ENCODE measurements around the gene EDEM3. TPM values are rescaled to one million over a fixed set of nuclear protein-coding genes. Genes with fewer than 3 reads are reported as not detected.

Gene EDEM3, protein sequence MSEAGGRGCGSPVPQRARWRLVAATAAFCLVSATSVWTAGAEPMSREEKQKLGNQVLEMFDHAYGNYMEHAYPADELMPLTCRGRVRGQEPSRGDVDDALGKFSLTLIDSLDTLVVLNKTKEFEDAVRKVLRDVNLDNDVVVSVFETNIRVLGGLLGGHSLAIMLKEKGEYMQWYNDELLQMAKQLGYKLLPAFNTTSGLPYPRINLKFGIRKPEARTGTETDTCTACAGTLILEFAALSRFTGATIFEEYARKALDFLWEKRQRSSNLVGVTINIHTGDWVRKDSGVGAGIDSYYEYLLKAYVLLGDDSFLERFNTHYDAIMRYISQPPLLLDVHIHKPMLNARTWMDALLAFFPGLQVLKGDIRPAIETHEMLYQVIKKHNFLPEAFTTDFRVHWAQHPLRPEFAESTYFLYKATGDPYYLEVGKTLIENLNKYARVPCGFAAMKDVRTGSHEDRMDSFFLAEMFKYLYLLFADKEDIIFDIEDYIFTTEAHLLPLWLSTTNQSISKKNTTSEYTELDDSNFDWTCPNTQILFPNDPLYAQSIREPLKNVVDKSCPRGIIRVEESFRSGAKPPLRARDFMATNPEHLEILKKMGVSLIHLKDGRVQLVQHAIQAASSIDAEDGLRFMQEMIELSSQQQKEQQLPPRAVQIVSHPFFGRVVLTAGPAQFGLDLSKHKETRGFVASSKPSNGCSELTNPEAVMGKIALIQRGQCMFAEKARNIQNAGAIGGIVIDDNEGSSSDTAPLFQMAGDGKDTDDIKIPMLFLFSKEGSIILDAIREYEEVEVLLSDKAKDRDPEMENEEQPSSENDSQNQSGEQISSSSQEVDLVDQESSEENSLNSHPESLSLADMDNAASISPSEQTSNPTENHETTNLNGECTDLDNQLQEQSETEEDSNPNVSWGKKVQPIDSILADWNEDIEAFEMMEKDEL
- total RNA-seq: 10 to 100 TPM; 28.4 to 32.8 TPM

DNA sequence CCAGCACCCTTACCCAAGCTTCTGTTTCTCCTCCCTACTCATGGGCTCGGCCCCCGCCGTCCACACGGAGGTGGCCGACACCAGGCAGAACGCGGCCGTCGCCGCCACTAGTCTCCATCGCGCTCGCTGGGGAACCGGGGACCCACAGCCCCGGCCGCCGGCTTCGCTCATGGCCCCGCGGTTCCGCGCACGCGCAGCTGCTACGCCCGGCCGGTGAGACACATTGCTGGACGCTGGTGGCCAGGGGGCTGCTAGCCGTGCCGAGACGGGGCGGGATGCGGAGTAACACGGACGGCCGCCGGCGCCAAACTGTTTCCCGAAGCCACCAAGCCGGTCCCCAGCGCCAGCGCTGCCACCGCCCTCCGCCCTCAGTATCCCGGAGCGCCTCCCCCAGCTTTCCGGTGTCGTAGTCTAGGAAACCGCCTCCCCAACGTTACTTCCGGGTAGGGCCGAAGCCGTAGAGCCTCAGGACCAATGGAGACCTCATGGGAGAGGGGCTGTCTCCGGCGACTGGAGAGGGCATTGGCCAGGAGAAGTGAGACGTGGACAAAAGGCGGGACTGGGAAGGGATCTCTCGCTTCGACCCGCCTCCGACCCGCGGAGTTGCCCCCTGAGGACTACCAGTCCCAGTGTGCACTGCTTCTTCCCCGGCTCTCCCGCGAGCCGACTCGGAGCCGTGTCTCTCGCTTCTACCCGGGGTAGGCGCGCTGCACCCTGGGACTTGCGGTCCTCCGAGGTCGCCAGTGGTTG lies at the start of gene EDEM3:
Gene EDEM3, minus strand, starts transcription at position 383 of the 750 bp plus-strand sequence. Its CDS starts 212 bp downstream, at position 171.
- Mint-ChIP-seq H3K36me3 (ENCODE audit: low read depth) (peaks cover 9% of the 10 kb centered on the region), H3K27me3 (peaks cover 4% of the 10 kb centered on the region), H3K4me3 (peak within 1 kb of the TSS; percentile 83), H3K27ac (peak within 1 kb of the TSS; percentile 90), H3K4me1 (peaks cover 41% of the 10 kb centered on the region), H3K9me3 (no peaks in the 10 kb centered on the region)
- CTCF ChIA-PET: interaction anchor here (0.7 to 1.3 kb wide), 4 partner anchors 19 to 743 kb away, joined by 3 to 4 read pairs (median 3); no protein-coding TSS in a partner anchor
- peak; percentile 98 for DNase-seq
- POLR2A ChIA-PET: interaction anchor here (0.6 to 1.0 kb wide), 2 partner anchors 11 to 561 kb away, joined by 3 read pairs; no protein-coding TSS in a partner anchor

DNA sequence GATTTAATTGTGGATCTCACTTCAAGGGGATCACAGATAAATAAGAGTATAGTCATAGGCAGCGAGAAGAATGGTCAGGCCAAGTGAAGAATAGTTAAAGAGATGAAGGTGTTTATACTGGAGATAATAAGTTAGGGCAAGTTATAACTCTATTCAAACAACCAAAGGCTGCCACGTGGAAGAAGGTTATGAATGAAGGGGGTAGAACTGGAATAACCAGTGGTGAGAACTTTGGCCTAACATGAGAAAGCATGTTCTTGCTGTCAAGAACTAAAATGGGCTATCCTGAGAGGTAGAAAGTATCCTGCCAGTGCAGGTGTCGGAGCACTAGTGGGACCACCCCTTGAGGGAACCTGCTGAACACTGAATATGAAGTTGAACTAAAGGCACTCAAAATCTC lies 49.6 kb upstream of the EDEM3 start:
- no peak overlapping the region for H3K27ac Mint-ChIP-seq
- POLR2A ChIA-PET: no interaction called here
- H3K4me1 Mint-ChIP-seq: peaks cover 2% of the 10 kb centered on the region
- peaks cover 35% of the 10 kb centered on the region for H3K36me3 Mint-ChIP-seq (ENCODE audit: low read depth)
- H3K27me3 Mint-ChIP-seq: no peaks in the 10 kb centered on the region
- no peak for DNase-seq
- no peaks in the 10 kb centered on the region for H3K9me3 Mint-ChIP-seq
- H3K4me3 Mint-ChIP-seq: no peak overlapping the region
- CTCF ChIA-PET: interaction anchor here (1.2 kb wide), 1 partner anchor 165 kb away, joined by 4 read pairs; no protein-coding TSS in a partner anchor

DNA sequence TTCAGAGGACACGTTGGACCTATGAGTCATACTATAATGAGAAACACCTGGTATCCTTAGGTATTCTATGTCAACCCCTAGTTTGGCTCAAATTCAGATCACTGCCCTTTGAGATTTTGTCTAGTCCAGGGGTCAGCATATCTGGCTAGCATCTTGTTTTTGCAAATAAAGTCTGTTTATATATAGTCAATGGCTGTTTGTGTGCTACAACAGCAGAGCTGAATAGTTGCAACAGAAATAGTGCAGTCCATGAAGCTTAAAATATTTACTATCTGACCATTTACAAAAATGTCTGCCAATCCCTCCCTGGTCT lies 48.5 kb upstream of the EDEM3 start:
- Mint-ChIP-seq H3K9me3 (no peaks in the 10 kb centered on the region), H3K27me3 (no peaks in the 10 kb centered on the region), H3K4me3 (no peak overlapping the region), H3K27ac (no peak overlapping the region), H3K4me1 (peaks cover 2% of the 10 kb centered on the region), H3K36me3 (ENCODE audit: low read depth) (peaks cover 30% of the 10 kb centered on the region)
- ChIA-PET CTCF (interaction anchor here (2.6 kb wide), 1 partner anchor 179 kb away, joined by 9 read pairs; no protein-coding TSS in a partner anchor), POLR2A (no interaction called here)
- no peak for DNase-seq

DNA sequence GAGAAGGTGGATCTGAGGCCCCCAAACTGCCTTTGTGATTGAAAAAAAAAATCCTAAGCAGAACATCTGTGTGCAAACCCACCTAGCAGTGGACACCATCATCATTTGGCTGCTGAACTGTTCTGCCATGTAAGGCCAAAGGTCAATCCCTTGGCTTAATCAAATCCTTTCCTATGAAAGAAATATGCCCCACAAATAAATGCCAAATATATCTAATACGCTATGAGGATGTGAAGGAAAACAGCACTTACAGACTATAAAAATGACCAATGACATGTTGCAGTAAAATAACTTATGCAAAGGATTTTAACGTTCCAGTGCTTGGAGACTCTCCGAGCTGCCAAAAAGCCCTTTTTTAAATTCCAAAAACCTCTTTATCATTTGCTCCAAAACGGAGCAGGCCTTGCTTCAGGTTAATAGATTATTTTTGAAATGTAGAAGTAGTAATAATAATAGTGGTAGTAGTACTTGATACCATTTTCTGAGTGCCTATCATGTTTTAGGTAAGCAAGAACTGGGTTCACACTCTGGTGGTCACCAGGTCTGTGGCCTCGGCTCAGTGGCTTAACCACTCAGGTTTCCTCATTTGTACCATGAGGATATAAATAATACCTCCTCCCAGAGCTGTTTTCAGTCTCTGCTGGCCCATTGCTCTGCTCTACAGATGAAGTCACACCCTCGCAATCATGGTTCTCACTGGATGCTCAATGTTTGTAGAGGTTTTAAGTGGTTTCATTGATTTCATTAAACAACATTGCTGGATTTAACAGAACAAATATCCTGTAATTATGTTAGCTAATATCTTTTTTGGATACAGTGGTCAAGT lies 47.9 kb upstream of the EDEM3 start:
- H3K27ac Mint-ChIP-seq: no peak overlapping the region
- DNase-seq: no peak
- POLR2A ChIA-PET: no interaction called here
- peaks cover 35% of the 10 kb centered on the region for H3K36me3 Mint-ChIP-seq (ENCODE audit: low read depth)
- peaks cover 2% of the 10 kb centered on the region for H3K4me1 Mint-ChIP-seq
- H3K4me3 Mint-ChIP-seq: no peak overlapping the region
- CTCF ChIA-PET: interaction anchor here (2.6 kb wide), 1 partner anchor 180 kb away, joined by 9 read pairs; no protein-coding TSS in a partner anchor
- no peaks in the 10 kb centered on the region for H3K9me3 Mint-ChIP-seq
- no peaks in the 10 kb centered on the region for H3K27me3 Mint-ChIP-seq

DNA sequence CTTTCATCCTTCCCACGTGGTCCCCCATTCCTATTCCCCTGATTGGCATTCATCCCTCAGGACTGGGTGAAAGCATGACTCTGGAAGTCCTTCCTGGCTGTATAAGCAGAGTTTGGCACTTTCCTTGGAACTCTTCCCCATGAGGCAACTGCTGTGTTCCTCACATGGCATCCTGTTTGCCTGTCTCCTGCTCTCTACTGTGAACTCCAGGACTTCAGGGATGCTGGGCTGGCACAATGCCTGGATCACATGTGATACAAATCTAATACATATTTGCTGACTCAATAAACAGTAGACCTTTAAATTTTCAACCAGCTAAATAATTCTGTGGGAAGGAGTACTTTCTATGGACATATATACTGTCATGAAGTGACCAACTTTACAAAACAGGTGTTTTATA lies 46.8 kb upstream of the EDEM3 start:
- DNase-seq: no peak
- CTCF ChIA-PET: interaction anchor here (2.6 kb wide), 1 partner anchor 181 kb away, joined by 9 read pairs; no protein-coding TSS in a partner anchor
- no peaks in the 10 kb centered on the region for H3K9me3 Mint-ChIP-seq
- H3K36me3 Mint-ChIP-seq (ENCODE audit: low read depth): peaks cover 34% of the 10 kb centered on the region
- peaks cover 2% of the 10 kb centered on the region for H3K4me1 Mint-ChIP-seq
- H3K27ac Mint-ChIP-seq: no peak overlapping the region
- POLR2A ChIA-PET: no interaction called here
- H3K27me3 Mint-ChIP-seq: no peaks in the 10 kb centered on the region
- H3K4me3 Mint-ChIP-seq: no peak overlapping the region

DNA sequence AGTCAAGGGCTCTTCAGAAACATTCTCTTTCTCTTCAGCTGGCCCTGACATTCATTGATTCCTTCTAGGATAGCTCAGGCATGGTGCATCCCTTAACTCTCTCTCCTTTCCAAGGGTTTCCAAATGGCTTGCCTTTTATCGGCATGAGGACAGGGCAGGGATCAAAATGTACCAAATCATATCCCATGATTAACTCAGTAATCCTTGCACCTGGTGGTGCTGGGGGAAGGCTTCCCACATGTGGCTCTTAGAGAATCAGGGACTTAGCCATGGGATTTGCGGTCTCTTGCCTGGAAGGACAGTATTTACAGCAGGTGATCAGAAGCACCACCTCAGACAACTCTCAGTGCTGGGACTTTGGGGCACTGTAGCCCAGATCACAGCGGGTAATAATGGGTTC lies 46.2 kb upstream of the EDEM3 start:
- Mint-ChIP-seq H3K27me3 (no peaks in the 10 kb centered on the region), H3K4me3 (no peak overlapping the region), H3K4me1 (peaks cover 2% of the 10 kb centered on the region), H3K36me3 (ENCODE audit: low read depth) (peaks cover 37% of the 10 kb centered on the region), H3K27ac (no peak overlapping the region), H3K9me3 (no peaks in the 10 kb centered on the region)
- ChIA-PET POLR2A (no interaction called here), CTCF (no interaction called here)
- DNase-seq: no peak

DNA sequence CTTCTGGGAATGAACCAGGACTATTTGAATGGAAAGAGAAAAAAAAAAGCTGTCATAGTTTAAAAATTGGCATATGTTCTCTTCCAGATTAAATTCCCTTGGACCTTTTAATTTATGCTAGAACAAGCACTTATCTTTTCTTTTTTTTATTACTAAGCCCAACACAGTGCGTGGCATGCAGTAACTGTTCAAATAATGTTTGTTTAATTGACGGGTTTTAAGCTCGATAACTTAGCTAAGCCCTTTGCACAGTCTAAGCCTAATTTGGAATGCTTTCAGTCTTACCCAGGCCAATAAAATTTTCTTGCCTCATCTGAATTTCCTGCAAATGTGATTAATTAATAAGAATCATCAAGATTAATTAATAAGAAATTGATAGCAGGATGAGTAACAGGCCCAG lies 39.3 kb upstream of the EDEM3 start:
- H3K36me3 Mint-ChIP-seq (ENCODE audit: low read depth): peaks cover 32% of the 10 kb centered on the region
- H3K27me3 Mint-ChIP-seq: no peaks in the 10 kb centered on the region
- DNase-seq: no peak
- H3K27ac Mint-ChIP-seq: no peak overlapping the region
- H3K9me3 Mint-ChIP-seq: no peaks in the 10 kb centered on the region
- CTCF ChIA-PET: interaction anchor here (0.9 to 3.1 kb wide), 2 partner anchors 12 to 188 kb away, joined by 4 to 12 read pairs; no protein-coding TSS in a partner anchor
- POLR2A ChIA-PET: no interaction called here
- H3K4me3 Mint-ChIP-seq: no peak overlapping the region
- peaks cover 15% of the 10 kb centered on the region for H3K4me1 Mint-ChIP-seq

DNA sequence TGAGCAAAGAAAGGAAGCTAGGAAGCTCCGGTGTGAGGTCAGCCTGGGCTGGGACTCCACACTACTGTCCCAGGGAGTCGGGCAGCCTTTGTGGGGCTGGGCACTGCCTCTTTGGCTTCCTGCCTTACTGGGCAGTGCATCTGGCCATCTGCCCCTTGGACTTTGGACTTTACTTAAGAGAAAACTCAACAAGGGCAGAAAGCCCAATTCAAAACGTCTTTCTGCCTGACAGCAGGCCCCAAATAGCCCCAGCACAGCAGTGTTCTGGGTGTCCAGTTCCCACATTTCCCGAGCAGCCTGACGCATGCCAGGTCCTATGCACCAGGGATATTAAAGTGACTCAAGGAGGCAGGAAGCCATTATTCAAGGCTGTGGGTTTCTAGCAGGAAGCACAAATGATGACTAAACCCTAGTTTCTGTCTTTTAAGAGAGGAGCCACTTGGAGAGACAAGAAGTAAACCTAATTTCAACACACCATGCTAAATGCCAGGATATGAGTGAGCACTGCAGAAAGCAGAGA lies 37.9 kb upstream of the EDEM3 start:
- Mint-ChIP-seq H3K4me1 (peaks cover 15% of the 10 kb centered on the region), H3K27me3 (no peaks in the 10 kb centered on the region), H3K36me3 (ENCODE audit: low read depth) (peaks cover 28% of the 10 kb centered on the region), H3K27ac (no peak overlapping the region), H3K4me3 (no peak overlapping the region), H3K9me3 (no peaks in the 10 kb centered on the region)
- DNase-seq: no peak
- ChIA-PET POLR2A (no interaction called here), CTCF (interaction anchor here (1.0 to 3.1 kb wide), 2 partner anchors 13 to 190 kb away, joined by 3 to 12 read pairs; no protein-coding TSS in a partner anchor)

DNA sequence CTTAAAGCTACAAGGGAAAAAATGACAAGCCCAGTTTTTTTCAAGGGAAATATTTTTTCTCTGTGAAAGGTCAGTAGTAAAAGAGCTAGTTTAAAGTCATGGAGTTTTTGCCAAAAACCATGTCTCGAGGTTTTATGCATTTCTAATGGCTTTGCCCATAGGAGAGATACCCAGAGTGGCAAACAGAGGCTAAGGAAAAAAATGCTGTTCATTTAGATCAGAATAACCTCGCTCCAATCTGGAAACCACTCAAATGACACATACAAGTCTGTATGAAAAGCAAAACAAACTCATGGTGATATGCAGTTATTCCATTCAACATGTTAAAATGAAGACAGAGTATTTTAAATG lies 36.9 kb upstream of the EDEM3 start:
- POLR2A ChIA-PET: no interaction called here
- Mint-ChIP-seq H3K27ac (no peak overlapping the region), H3K27me3 (no peaks in the 10 kb centered on the region), H3K36me3 (ENCODE audit: low read depth) (peaks cover 30% of the 10 kb centered on the region), H3K4me1 (peaks cover 19% of the 10 kb centered on the region), H3K4me3 (no peak overlapping the region), H3K9me3 (no peaks in the 10 kb centered on the region)
- CTCF ChIA-PET: interaction anchor here (1.0 to 3.1 kb wide), 2 partner anchors 14 to 191 kb away, joined by 3 to 12 read pairs; no protein-coding TSS in a partner anchor
- no peak for DNase-seq

DNA sequence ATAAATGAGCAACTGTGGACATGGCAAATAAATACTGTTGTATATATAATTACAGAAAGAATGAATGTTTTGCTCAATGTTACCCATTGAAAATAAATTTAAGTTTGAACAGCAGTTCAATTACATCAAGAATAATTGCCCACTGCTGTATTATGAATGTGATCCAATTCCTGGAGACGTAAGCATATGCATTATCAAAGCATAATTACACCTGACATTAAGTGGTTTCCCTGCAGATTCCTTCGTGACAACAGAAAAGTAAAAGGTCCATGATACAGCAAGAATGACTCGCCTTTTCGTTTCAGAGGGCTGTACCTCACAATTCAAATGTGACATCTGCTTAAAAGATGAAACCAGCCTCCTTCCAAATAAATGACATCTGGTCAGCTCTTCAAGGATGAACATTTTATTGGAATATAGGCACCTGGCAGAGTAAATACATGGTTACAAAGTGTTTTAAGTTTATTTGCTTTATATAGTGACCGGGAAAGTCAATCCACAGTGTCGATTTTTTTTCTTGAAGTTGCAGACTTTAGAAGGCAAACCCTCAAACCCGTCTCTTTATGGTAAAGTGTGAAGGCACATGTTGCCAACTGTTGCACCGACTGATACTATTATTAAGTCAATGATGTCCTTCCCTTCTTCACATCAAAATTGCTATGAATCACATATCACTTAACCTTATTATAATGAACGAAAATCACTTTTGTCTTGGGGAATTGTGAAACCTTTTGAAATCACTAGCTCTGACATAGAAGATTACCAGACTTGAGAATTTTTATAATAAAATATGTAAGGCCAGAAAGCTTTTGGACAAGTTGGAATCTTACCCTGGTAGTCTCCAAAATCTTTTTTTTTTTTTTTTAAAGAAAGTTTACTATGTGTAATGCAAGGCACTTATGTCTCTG lies 36.2 kb upstream of the EDEM3 start:
- Mint-ChIP-seq H3K9me3 (no peaks in the 10 kb centered on the region), H3K4me1 (peaks cover 19% of the 10 kb centered on the region), H3K4me3 (no peak overlapping the region), H3K36me3 (ENCODE audit: low read depth) (peaks cover 27% of the 10 kb centered on the region), H3K27ac (no peak overlapping the region), H3K27me3 (no peaks in the 10 kb centered on the region)
- CTCF ChIA-PET: interaction anchor here (0.6 to 3.1 kb wide), 2 partner anchors 15 to 20 kb away, joined by 3 to 12 read pairs; no protein-coding TSS in a partner anchor
- POLR2A ChIA-PET: no interaction called here
- no peak for DNase-seq

DNA sequence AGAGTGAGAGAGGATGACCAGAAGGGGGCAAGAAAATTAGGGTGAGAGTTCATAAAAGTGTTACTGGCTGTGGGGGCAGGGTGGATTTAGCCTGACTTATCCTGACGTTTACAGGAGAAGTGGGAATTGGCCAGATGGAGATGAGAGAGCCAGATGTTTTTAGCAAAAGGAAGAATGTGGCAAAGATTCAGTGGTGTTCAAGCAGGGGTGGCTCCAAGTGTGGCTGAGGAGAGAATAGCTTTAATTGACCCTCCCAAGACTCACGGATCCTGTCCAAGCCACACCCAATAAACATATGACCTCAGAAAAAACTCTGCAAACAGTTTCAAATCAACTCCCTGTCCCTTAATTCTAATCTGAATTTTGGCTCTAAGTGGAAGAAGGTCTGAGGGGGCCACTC lies 35.2 kb upstream of the EDEM3 start:
- H3K27me3 Mint-ChIP-seq: no peaks in the 10 kb centered on the region
- no peak overlapping the region for H3K4me3 Mint-ChIP-seq
- ChIA-PET CTCF (interaction anchor here (1.1 kb wide), 1 partner anchor 301 kb away, joined by 4 read pairs; no protein-coding TSS in a partner anchor), POLR2A (no interaction called here)
- H3K27ac Mint-ChIP-seq: no peak overlapping the region
- peaks cover 18% of the 10 kb centered on the region for H3K4me1 Mint-ChIP-seq
- no peaks in the 10 kb centered on the region for H3K9me3 Mint-ChIP-seq
- peaks cover 26% of the 10 kb centered on the region for H3K36me3 Mint-ChIP-seq (ENCODE audit: low read depth)
- no peak for DNase-seq

All from activated CD4-positive, alpha-beta T cell treated with anti-CD3 and anti-CD28 coated beads, Interleukin-2, amount 10 ng/mL, durations not matched to agents 7 days and 5 days (primary cell).